Measurements from ENCODE around the gene NPC1.
"Not testable (repeated sequence)": the region's sequence is repeated elsewhere in the genome, so short reads cannot be mapped to it uniquely, and the experiment has no call there.

NPC1 gene

GRCh38 chr18:23521271-23521670 is 65.0 kb downstream of the NPC1 start:
- no peak for DNase-seq (ENCODE audit: low read depth)

DNA sequence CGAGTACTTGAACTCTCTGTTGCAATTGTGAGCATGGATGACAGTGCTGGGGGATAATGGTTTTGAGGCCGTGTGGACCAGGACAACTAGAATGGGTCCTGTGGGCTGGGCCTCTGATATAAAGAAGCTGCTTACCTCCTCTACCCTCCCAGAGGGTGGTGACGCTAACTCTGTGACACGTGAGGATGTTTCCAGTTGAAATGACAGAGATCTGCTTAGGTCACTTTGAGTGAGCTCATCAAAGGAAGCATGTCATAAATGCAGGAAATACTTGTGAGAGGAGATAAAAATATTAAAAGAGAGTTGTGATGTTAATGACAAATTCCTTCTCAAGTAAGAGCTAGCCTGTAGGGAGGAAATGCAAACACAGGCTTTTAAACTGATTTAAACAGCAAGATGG is 66.6 kb downstream of the NPC1 start:
- no peak for DNase-seq (ENCODE audit: low read depth)

- DNase-seq (ENCODE audit: low read depth) = peak; percentile 65
Measured at GRCh38 chr18:23515911-23516546, 70.3 kb downstream of the NPC1 start.

DNA sequence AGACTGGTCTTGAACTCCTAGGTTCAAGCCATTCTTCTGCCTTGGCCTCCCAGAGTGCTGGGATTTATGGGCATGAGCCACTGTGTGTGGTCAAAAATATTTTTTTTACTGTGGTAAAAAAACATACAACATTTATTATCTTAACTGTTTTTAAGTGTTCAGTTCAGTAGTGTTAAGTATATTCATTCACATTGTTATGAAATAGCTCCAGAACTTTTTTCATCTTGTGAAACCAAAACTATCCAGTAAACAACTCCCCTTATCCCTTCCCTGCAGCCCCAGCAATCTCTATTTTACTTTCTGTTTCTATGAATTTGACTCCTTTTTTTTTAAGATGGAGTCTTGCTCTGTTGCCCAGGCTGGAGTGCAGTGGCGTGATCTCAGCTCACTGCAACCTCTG is 73.7 kb downstream of the NPC1 start:
- no peak for DNase-seq (ENCODE audit: low read depth)

DNA sequence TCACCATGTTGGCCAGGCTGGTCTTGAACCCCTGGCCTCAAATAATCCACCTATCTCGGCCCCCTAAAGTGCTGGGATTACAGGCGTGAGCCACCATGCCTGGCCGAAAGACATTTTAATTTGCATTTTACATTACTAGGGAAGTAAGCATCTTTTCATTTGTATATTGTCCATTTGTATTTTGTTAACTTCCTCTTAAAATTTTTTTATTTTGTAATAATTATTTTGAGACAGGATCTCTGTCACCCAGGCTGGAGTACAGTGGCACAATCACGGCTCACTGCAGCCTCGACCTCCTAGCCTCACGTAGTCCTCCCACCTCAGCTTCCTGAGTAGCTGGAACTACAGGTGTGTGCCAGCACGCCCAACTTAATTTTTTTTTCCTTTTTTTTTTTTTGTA is 74.1 kb downstream of the NPC1 start:
- DNase-seq (ENCODE audit: low read depth) = not testable (repeated sequence)

GRCh38 chr18:23510923-23511322 is 75.4 kb downstream of the NPC1 start:
- DNase-seq (ENCODE audit: low read depth) = not testable (repeated sequence)

- DNase-seq (ENCODE audit: low read depth) = no peak
Measured at GRCh38 chr18:23506393-23506792, 79.9 kb downstream of the NPC1 start.

GRCh38 chr18:23504720-23505119 is 81.6 kb downstream of the NPC1 start:
- DNase-seq (ENCODE audit: low read depth) = no peak

GRCh38 chr18:23503963-23504344 is 82.4 kb downstream of the NPC1 start:
- no peak for DNase-seq (ENCODE audit: low read depth)

- DNase-seq (ENCODE audit: low read depth) = peak; percentile 79
Measured at GRCh38 chr18:23503038-23503962, 83.0 kb downstream of the NPC1 start, which contains the start of gene RMC1. RMC1 (plus strand) TSS chr18:23503511; CDS start chr18:23503619, 108 bp downstream.

DNA sequence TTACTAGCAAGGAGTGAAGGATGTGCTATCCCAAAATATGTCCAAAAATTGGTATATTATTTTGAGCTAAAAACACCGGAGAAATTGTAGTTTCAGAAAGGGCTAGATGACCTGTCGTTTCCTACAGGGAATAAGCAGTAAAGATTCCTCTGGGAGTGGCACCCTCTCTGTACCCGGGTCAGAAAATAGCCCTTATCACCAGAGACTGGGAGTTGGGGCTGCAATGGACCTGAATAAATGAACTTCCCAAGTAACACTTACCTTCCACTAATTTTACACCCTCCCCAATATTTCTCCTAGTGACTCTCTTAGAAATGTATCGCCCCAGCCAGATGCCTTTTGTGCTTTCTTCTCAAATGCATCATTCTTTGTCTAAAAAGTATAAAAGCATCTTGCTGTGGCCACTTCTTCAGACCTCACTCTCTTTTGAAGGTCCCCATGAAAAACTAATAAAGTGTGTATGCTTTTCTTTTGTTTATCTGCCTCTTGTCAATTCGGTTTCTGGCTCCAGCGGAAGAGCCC is 83.7 kb downstream of the NPC1 start:
- DNase-seq (ENCODE audit: low read depth) = no peak

- no peak for DNase-seq (ENCODE audit: low read depth)
Measured at GRCh38 chr18:23501626-23502025, 84.7 kb downstream of the NPC1 start.

DNA sequence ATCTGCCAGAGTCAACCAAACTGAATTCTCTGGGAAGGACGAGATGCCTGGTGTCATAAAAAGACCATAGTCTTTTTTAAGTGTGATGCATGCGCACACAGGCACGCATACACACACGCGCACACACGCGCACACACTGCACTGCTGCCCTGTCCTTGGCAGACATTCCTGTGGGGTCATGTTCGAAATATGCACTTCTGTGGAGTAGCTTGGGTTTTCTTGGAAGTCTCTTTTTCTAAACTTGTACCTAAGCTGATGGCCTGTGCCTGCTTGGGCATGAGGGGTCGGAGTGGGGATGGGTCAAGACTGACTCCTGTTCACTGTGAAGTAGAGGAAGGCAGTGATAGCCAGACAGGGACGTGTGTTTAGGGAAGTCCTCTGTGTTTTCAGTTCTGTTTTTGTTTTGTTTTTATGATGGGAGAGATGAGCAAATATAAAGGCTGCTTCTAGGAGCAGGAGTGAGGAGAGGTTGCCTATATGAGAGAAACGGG is 87.0 kb downstream of the NPC1 start:
- no peak for DNase-seq (ENCODE audit: low read depth)

GRCh38 chr18:23498877-23499276 is 87.4 kb downstream of the NPC1 start:
- DNase-seq (ENCODE audit: low read depth) = peak; percentile 45

GRCh38 chr18:23498117-23498516 is 88.2 kb downstream of the NPC1 start:
- DNase-seq (ENCODE audit: low read depth) = no peak

GRCh38 chr18:23495723-23496440 is 90.4 kb downstream of the NPC1 start:
- no peak for DNase-seq (ENCODE audit: low read depth)

DNA sequence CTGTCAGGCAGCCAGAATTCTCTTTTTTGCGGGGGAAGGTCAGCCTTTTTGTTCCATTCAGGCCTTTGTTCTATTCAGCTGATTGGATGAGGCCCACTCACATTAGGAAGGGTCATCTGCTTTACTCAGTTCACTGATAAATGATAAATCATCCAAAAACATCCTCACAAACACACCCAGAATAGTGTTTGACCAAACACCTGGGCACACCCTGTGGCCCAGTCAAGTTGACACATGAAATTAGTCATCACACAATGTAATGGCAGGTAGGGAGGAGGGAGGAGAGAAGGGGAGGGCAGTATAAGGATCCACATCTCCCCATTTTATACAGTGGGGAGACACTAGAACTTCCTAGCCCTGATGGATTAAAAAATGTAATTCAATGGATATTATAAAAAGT is 91.3 kb downstream of the NPC1 start:
- DNase-seq (ENCODE audit: low read depth) = no peak

DNA sequence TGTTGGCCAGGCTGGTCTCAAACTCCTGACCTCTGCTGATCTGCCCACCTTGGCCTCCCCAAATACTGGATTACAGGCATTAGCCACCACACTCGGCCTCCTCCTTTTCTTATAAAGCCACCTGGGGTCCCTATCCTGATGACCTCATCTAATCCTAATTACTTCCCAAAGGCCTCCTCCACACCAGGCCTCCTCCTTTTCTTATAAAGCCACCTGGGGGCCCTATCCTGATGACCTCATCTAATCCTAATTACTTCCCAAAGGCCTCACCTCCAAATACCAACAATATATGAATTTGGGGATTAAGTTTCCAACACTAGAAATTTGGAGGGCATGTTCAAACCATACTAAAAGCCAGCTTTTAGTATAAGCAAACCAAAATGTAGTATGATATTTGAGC is 92.7 kb downstream of the NPC1 start:
- DNase-seq (ENCODE audit: low read depth) = no peak

GRCh38 chr18:23489586-23489985 is 96.7 kb downstream of the NPC1 start:
- not testable (repeated sequence) for DNase-seq (ENCODE audit: low read depth)

DNA sequence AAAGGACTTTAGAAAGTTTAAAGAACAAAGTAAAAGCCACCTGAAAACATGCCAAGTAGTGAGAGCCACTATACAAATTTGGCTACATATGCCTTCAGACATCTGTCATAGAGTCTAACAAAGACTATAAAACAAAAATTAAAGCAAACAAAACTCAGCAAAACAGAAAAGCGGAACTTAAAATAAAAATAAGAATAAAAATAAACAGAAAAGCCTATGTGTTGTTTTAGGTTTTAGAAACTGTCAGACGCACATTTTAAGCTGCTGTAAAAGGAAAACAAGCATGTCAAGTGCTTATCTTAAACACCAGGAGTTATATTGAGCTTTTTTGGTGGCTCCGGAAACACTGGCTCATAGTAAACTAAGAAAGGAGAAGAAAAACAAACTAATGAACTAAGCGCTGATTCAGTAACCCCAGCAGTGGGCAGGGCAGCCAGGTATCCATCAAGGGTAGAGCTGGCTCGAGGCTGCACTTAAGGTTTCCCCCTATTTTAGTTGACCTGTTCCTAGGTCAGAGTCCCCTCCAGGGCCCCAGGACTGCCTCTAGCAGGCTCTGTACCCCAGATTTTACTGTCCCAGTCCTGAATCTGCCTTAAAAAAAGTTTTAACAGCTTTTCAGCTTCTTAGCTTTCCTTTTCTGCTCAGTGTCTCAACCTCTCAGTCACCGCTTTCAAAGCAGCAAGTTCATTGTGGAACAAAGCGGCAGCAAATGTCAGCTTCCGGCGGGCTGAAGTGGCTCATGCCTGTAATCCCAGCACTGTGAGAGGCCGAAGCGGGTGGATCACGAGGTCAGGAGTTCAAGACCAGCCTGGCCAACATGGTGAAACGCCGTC is 98.4 kb downstream of the NPC1 start:
- peak; percentile 32 for DNase-seq (ENCODE audit: low read depth)

DNA sequence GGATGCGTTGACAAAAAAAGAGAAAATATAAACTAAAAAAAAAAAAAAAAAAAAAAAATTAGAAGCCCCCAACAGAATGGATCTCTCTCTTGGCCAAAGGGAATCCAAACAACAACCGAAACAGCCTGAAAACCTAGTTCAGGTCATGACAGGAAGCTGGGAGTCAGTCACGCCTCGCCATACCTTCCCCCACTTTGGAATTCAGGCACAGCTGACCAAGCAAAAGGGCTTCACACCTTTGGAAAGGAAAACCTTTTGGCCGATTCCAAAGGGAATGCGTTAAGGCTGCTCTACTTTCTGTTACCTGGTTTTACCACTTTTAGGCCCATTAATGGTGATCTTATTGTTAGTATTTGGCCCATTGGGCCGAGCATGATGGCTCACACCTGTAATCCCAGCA is 100.9 kb downstream of the NPC1 start:
- no peak for DNase-seq (ENCODE audit: low read depth)

All from CMK (cell line).